ENCODE measurements around the gene SLC26A9.

- TF ChIP-seq CTCF (IDR thresholded peaks at IDR 0.05) (no peak), EZH2 (IDR thresholded peaks at IDR 0.05; ENCODE audit: borderline replicate concordance, insufficient read depth, low read depth, low read length, poor library complexity, severe bottlenecking) (no peak)
These were observed 1.3 kb upstream of the SLC26A9 start for GRCh38 chr1:205944525-205944924.
